Natural killer cell (primary cell): ENCODE data around the gene HPS5. TPM values are rescaled to one million over a fixed set of nuclear protein-coding genes. Genes with fewer than 3 reads are reported as not detected.
A peak's percentile ranks its signal among the peaks of the same experiment; 100 is the strongest.
"Not testable (repeated sequence)": the region's sequence is repeated elsewhere in the genome, so short reads cannot be mapped to it uniquely, and the experiment has no call there.

Experiments used
- ATAC-seq, 3 donors: fragments of 150-1000 bp in 2 of 3; fragments of 200-7000 bp in 1 of 3; cut with Tn5 transposase; 1 replicate in 1 of 3; 2 replicates in 2 of 3; pipeline ENCODE4 v1.10.0; 2021; ENCODE audit warnings: mild to moderate bottlenecking in 2 of 3, moderate library complexity in 2 of 3
- DNase-seq, 2 donors: peaks; one replicate each; pipeline versions ENCODE4 v3.0.0 to v3.0.0-alpha.2; 2013 to 2021; ENCODE audit warnings: mixed read lengths in 1 of 2
- H3K27ac ChIP-seq: one replicate; pipeline ENCODE4 v1.5.1; 2013; ENCODE audit warnings: mild to moderate bottlenecking, low read length
- H3K27me3 ChIP-seq: one replicate; pipeline ENCODE4 v1.6.1; 2013; ENCODE audit warnings: low read length; ENCODE audit not compliant: control insufficient read depth, insufficient read depth
- H3K36me3 ChIP-seq: one replicate; pipeline ENCODE4 v1.6.1; 2013; ENCODE audit warnings: low read length; ENCODE audit not compliant: control insufficient read depth, insufficient read depth
- H3K4me1 ChIP-seq: one replicate; pipeline ENCODE4 v1.6.1; 2013; ENCODE audit warnings: low read length; ENCODE audit not compliant: control insufficient read depth, insufficient read depth
- H3K4me3 ChIP-seq: one replicate; pipeline ENCODE4 v1.5.1; 2013; ENCODE audit warnings: low read length
- H3K9me3 ChIP-seq: one replicate; pipeline ENCODE4 v1.6.1; 2013; ENCODE audit warnings: low read length; ENCODE audit not compliant: control insufficient read depth, insufficient read depth
- H3K27ac Mint-ChIP-seq, 2 donors: one replicate each; pipeline ENCODE4 v1.8.0; 2022; ENCODE audit warnings: mild to moderate bottlenecking in 2 of 2, mixed read lengths in 2 of 2, moderate library complexity in 1 of 2
- H3K27me3 Mint-ChIP-seq, 2 donors: one replicate each; pipeline ENCODE4 v1.8.0; 2022; ENCODE audit warnings: low read depth in 2 of 2, mixed read lengths in 2 of 2
- H3K36me3 Mint-ChIP-seq: one replicate; pipeline ENCODE4 v1.8.0; 2022; ENCODE audit warnings: mixed read lengths
- H3K4me1 Mint-ChIP-seq, 2 donors: one replicate each; pipeline ENCODE4 v1.8.0; 2022; ENCODE audit warnings: mixed read lengths in 2 of 2
- H3K4me3 Mint-ChIP-seq: one replicate; pipeline ENCODE4 v1.8.0; 2022; ENCODE audit warnings: mild to moderate bottlenecking, moderate library complexity, mixed read lengths
- H3K9me3 Mint-ChIP-seq, 2 donors: one replicate each; pipeline ENCODE4 v1.8.0; 2022; ENCODE audit warnings: mixed read lengths in 2 of 2
- CTCF ChIP-seq: fragments of 200-600 bp; IDR thresholded peaks from one replicate; pipeline ENCODE4 v1.8.0; 2022; ENCODE audit warnings: antibody characterized with exemption
- WGBS: methylation state at CpG from one replicate; pipeline ENCODE4 v1.1.7; 2013; ENCODE audit warnings: missing lambda C conversion rate; ENCODE audit not compliant: insufficient coverage; 5-methylcytosine and 5-hydroxymethylcytosine counted together
- intact Hi-C: fragments of 100-400 bp; cut with micrococcal nuclease; formaldehyde crosslinking; loops from one replicate; pipeline ENCODE4 v1.14.2; 2022
- total RNA-seq, 4 donors: library from RNA; stranded (reverse); fragments of 120-200 nt in 1 of 4; gene quantifications; one replicate each; pipeline versions ENCODE4 v1.2.3 to v1.2.4, GENCODE V29; 2013 to 2022

The HPS5 gene
- total RNA-seq, 3 donors from 2014 or later (not counting 1 experiment from before 2014, with no cell fraction given): 11.5 to 14.5 (median 14.0) TPM

GRCh38 chr11:18253233-18253632 lies 68.7 kb downstream of the HPS5 start:
- Histone ChIP-seq H3K27ac (no peak overlapping the region), H3K4me1 (no peaks in the 10 kb centered on the region), H3K4me3 (no peak overlapping the region), H3K9me3 (no peaks in the 10 kb centered on the region), H3K36me3 (no peaks in the 10 kb centered on the region), H3K27me3 (no peaks in the 10 kb centered on the region)
- 94% methylated on average over 3 of the region's 3 CpGs for WGBS
- Mint-ChIP-seq H3K27me3 (peaks cover 0 to 6% of the 10 kb centered on the region in 2 donors), H3K9me3 (no peaks in the 10 kb centered on the region), H3K27ac (no peak overlapping the region), H3K4me1 (no peaks in the 10 kb centered on the region), H3K4me3 (no peak overlapping the region), H3K36me3 (no peaks in the 10 kb centered on the region)
- TF ChIP-seq CTCF: no peak
- intact Hi-C loops: no loop called here
- no peak for ATAC-seq
- no peak for DNase-seq

GRCh38 chr11:18248561-18248960 lies 73.4 kb downstream of the HPS5 start, which contains the start of gene SAA2:
Gene SAA2, minus strand, starts transcription at chr11:18248668. Its CDS starts 657 bp downstream, at chr11:18248011.
- no peak within 1 kb of the TSS for H3K27ac Mint-ChIP-seq
- 70% methylated on average over 5 of the region's 5 CpGs for WGBS
- DNase-seq (no peak), ATAC-seq (no peak)
- H3K27me3 Mint-ChIP-seq: peaks cover 5 to 6% of the 10 kb centered on the region in 2 donors
- Histone ChIP-seq H3K4me1 (no peaks in the 10 kb centered on the region), H3K27ac (no peak within 1 kb of the TSS), H3K4me3 (no peak within 1 kb of the TSS), H3K9me3 (no peaks in the 10 kb centered on the region), H3K36me3 (no peaks in the 10 kb centered on the region), H3K27me3 (no peaks in the 10 kb centered on the region)
- no peak for TF ChIP-seq CTCF
- intact Hi-C loops: loop anchor here (10.0 kb wide), 1 partner anchor 256 kb away; no protein-coding TSS in a partner anchor
- H3K9me3 Mint-ChIP-seq: no peaks in the 10 kb centered on the region
- H3K36me3 Mint-ChIP-seq: no peaks in the 10 kb centered on the region
- H3K4me3 Mint-ChIP-seq: no peak within 1 kb of the TSS
- H3K4me1 Mint-ChIP-seq: no peaks in the 10 kb centered on the region

GRCh38 chr11:18247191-18247581 lies 74.8 kb downstream of the HPS5 start:
- H3K36me3 ChIP-seq, H3K27me3 Mint-ChIP-seq, H3K27me3 ChIP-seq, H3K36me3 Mint-ChIP-seq, H3K9me3 Mint-ChIP-seq, H3K9me3 ChIP-seq, H3K27ac Mint-ChIP-seq, H3K4me1 Mint-ChIP-seq, H3K4me1 ChIP-seq, H3K4me3 ChIP-seq, DNase-seq, H3K27ac ChIP-seq, ATAC-seq: not testable (repeated sequence)
- WGBS: 88% methylated on average over 1 of the region's 6 CpGs
- H3K4me3 Mint-ChIP-seq: peak overlapping the region; percentile 25
- intact Hi-C loops: loop anchor here (10.0 kb wide), 1 partner anchor 258 kb away; no protein-coding TSS in a partner anchor

- not testable (repeated sequence) for H3K9me3 ChIP-seq, H3K27me3 Mint-ChIP-seq, H3K9me3 Mint-ChIP-seq, H3K27me3 ChIP-seq, H3K27ac Mint-ChIP-seq, H3K36me3 Mint-ChIP-seq, H3K4me1 Mint-ChIP-seq, H3K4me1 ChIP-seq, H3K36me3 ChIP-seq
- WGBS: 51% methylated on average over 10 of the region's 11 CpGs
- intact Hi-C loops: loop anchor here (10.0 kb wide), 1 partner anchor 258 kb away; no protein-coding TSS in a partner anchor
- Histone ChIP-seq H3K4me3 (peak overlapping the region; percentile 23), H3K27ac (peak overlapping the region; percentile 49)
- ATAC-seq (peak; percentile 59 to 75 (median 69)), DNase-seq (peak in 1 of 2 donors; percentile 56)
- peak overlapping the region; percentile 60 for H3K4me3 Mint-ChIP-seq
Observed at GRCh38 chr11:18246379-18247190, 75.4 kb downstream of the HPS5 start.
